Measurements from ENCODE around the gene GAP43.

GAP43 gene

GRCh38 chr3:115624029-115624741 is 875 bp downstream of the GAP43 start:
- Histone ChIP-seq H3K36me3 (no peaks in the 10 kb centered on the region), H3K27ac (peak overlapping the region; percentile 57; the same call in 1 of the 2 replicates), H3K27me3 (ENCODE audit: insufficient read depth, low read depth, severe bottlenecking) (no peaks in the 10 kb centered on the region), H3K9me3 (ENCODE audit: severe bottlenecking) (no peaks in the 10 kb centered on the region), H3K4me3 (ENCODE audit: low read depth, low read length) (peak overlapping the region; percentile 65)
- peak; percentile 75 for DNase-seq
- TF ChIP-seq CTCF (IDR thresholded peaks at IDR 0.05; ENCODE audit: low read depth, low read length), result no peak

- H3K4me3 ChIP-seq (ENCODE audit: low read depth, low read length), result no peak overlapping the region
- no peaks in the 10 kb centered on the region for H3K9me3 ChIP-seq (ENCODE audit: severe bottlenecking)
- TF ChIP-seq CTCF (IDR thresholded peaks at IDR 0.05; ENCODE audit: low read depth, low read length), result no peak
- DNase-seq, result no peak
- no peaks in the 10 kb centered on the region for H3K27me3 ChIP-seq (ENCODE audit: insufficient read depth, low read depth, severe bottlenecking)
- no peaks in the 10 kb centered on the region for H3K36me3 ChIP-seq
- no peak overlapping the region for H3K27ac ChIP-seq
Measured at GRCh38 chr3:115624901-115625300, 1.6 kb downstream of the GAP43 start.

GRCh38 chr3:115626006-115626409 is 2.7 kb downstream of the GAP43 start:
- no peak overlapping the region for H3K4me3 ChIP-seq (ENCODE audit: low read depth, low read length)

GRCh38 chr3:115626721-115627120 is 3.4 kb downstream of the GAP43 start:
- Histone ChIP-seq H3K27me3 (ENCODE audit: insufficient read depth, low read depth, severe bottlenecking) (no peaks in the 10 kb centered on the region), H3K36me3 (no peaks in the 10 kb centered on the region), H3K27ac (no peak overlapping the region), H3K4me3 (ENCODE audit: low read depth, low read length) (no peak overlapping the region), H3K9me3 (ENCODE audit: severe bottlenecking) (no peaks in the 10 kb centered on the region)
- no peak for TF ChIP-seq CTCF (IDR thresholded peaks at IDR 0.05; ENCODE audit: low read depth, low read length)
- no peak for DNase-seq

More at GRCh38 chr3:115626006-115626409, 2.7 kb downstream of the GAP43 start:
- Histone ChIP-seq H3K27me3 (ENCODE audit: insufficient read depth, low read depth, severe bottlenecking) (no peaks in the 10 kb centered on the region), H3K36me3 (no peaks in the 10 kb centered on the region), H3K27ac (no peak overlapping the region), H3K9me3 (ENCODE audit: severe bottlenecking) (no peaks in the 10 kb centered on the region)
- 0 out of 2 replicates have a peak, but pooled peaks have one; percentile 12 for TF ChIP-seq CTCF (IDR thresholded peaks at IDR 0.05; ENCODE audit: low read depth, low read length)
- peak; percentile 28 for DNase-seq

- TF ChIP-seq CTCF (IDR thresholded peaks at IDR 0.05; ENCODE audit: low read depth, low read length), result no peak
- H3K27me3 ChIP-seq (ENCODE audit: insufficient read depth, low read depth, severe bottlenecking), result no peaks in the 10 kb centered on the region
- no peaks in the 10 kb centered on the region for H3K36me3 ChIP-seq
- DNase-seq, result peak; percentile 28
- H3K9me3 ChIP-seq (ENCODE audit: severe bottlenecking), result no peaks in the 10 kb centered on the region
- no peak overlapping the region for H3K27ac ChIP-seq
- no peak overlapping the region for H3K4me3 ChIP-seq (ENCODE audit: low read depth, low read length)
Measured at GRCh38 chr3:115627180-115628074, 4.1 kb downstream of the GAP43 start.

Data from WERI-Rb-1 (cell line).